Mucosa of descending colon (tissue), 3 donors: Measurements from ENCODE around the gene ZFAND6. TPM values are rescaled to one million over a fixed set of nuclear protein-coding genes. Genes with fewer than 3 reads are reported as not detected.
"Not testable (repeated sequence)": the region's sequence is repeated elsewhere in the genome, so short reads cannot be mapped to it uniquely, and the experiment has no call there.

ENCODE experiments used
- ATAC-seq: fragments of 200-7000 bp; cut with Tn5 transposase; one replicate; pipeline ENCODE4 v1.9.1; 2020; ENCODE audit warnings: mild to moderate bottlenecking, moderate library complexity
- DNase-seq, 3 donors: peaks; one replicate each; pipeline ENCODE4 v3.0.0-alpha.2; 2020
- H3K36me3 ChIP-seq: fragments of 200-600 bp; one replicate; pipeline ENCODE4 v1.8.0; 2021; ENCODE audit warnings: low read depth, mild to moderate bottlenecking
- H3K4me1 ChIP-seq: fragments of 200-600 bp; one replicate; pipeline ENCODE4 v1.8.0; 2021; ENCODE audit warnings: low read depth, mild to moderate bottlenecking
- H3K4me3 ChIP-seq: fragments of 200-600 bp; one replicate; pipeline ENCODE4 v1.8.0; 2021; ENCODE audit warnings: mild to moderate bottlenecking
- H3K9me3 ChIP-seq: fragments of 200-600 bp; one replicate; pipeline ENCODE4 v1.8.0; 2021; ENCODE audit warnings: mild to moderate bottlenecking
- CTCF ChIP-seq: fragments of 200-600 bp; IDR thresholded peaks from one replicate; pipeline ENCODE4 v1.8.0; 2022; ENCODE audit warnings: antibody characterized with exemption, mild to moderate bottlenecking
- intact Hi-C, 2 donors: fragments of 100-400 bp; cut with DNase I in 1 of 2; cut with micrococcal nuclease in 1 of 2; formaldehyde crosslinking; loops; one replicate each; pipeline versions ENCODE4 v1.11.0 to v1.11.1; 2022; cut with DNase I, micrococcal nuclease
- total RNA-seq, 3 donors: library from RNA; stranded (reverse); fragmentation: NEBNext Ultra II Directional in 2 of 3; extraction: Animal tissue kit (Norgen Biotek cat#: 25700) in 2 of 3; gene quantifications; one replicate each; pipeline versions ENCODE4 v1.2.1 to v1.2.4, GENCODE V29; 2021 to 2023
- donor health status: DM: no; HTN: no; CAD: no; lungs with moderate emphysema.
- donor health status: DM: no; HTN: no; CAD: no.
- donor health status: DM: no; HTN: yes; CAD: no.

ZFAND6 gene
- total RNA-seq, 3 donors from 2014 or later: 73.0 to 83.3 (median 76.5) TPM

- intact Hi-C loops: no loop called here
- H3K4me3 ChIP-seq: no peak overlapping the region
- H3K9me3 ChIP-seq: no peaks in the 10 kb centered on the region
- no peaks in the 10 kb centered on the region for H3K36me3 ChIP-seq
- no peak for DNase-seq
- ATAC-seq: no peak
- H3K4me1 ChIP-seq: no peaks in the 10 kb centered on the region
- no peak for TF ChIP-seq CTCF
Observed at GRCh38 chr15:80041494-80042253, 17.8 kb upstream of the ZFAND6 start.

- H3K4me1 ChIP-seq: no peaks in the 10 kb centered on the region
- no peaks in the 10 kb centered on the region for H3K9me3 ChIP-seq
- TF ChIP-seq CTCF: no peak
- intact Hi-C loops: no loop called here
- DNase-seq (no peak), ATAC-seq (no peak)
- H3K36me3 ChIP-seq: no peaks in the 10 kb centered on the region
- H3K4me3 ChIP-seq: no peak overlapping the region
Observed at GRCh38 chr15:80042568-80042967, 16.9 kb upstream of the ZFAND6 start.

- H3K4me1 ChIP-seq, DNase-seq, H3K9me3 ChIP-seq, H3K4me3 ChIP-seq, ATAC-seq, intact Hi-C loops, H3K36me3 ChIP-seq: not testable (repeated sequence)
Observed at GRCh38 chr15:80045219-80045618, 14.3 kb upstream of the ZFAND6 start.

GRCh38 chr15:80049046-80049445 is 10.4 kb upstream of the ZFAND6 start:
- Histone ChIP-seq H3K36me3 (no peaks in the 10 kb centered on the region), H3K4me1 (no peaks in the 10 kb centered on the region), H3K4me3 (no peak overlapping the region), H3K9me3 (no peaks in the 10 kb centered on the region)
- intact Hi-C loops: no loop called here
- ATAC-seq: no peak
- DNase-seq: no peak
- no peak for TF ChIP-seq CTCF

GRCh38 chr15:80052597-80053304 is 6.7 kb upstream of the ZFAND6 start:
- Histone ChIP-seq H3K4me1 (no peaks in the 10 kb centered on the region), H3K4me3 (no peak overlapping the region), H3K36me3 (no peaks in the 10 kb centered on the region), H3K9me3 (no peaks in the 10 kb centered on the region)
- ATAC-seq (no peak), DNase-seq (no peak)
- intact Hi-C loops: no loop called here
- no peak for TF ChIP-seq CTCF

GRCh38 chr15:80055933-80056332 is 3.5 kb upstream of the ZFAND6 start:
- Histone ChIP-seq H3K4me1 (peaks cover 10% of the 10 kb centered on the region), H3K9me3 (no peaks in the 10 kb centered on the region), H3K36me3 (peaks cover 3% of the 10 kb centered on the region), H3K4me3 (no peak overlapping the region)
- DNase-seq (no peak), ATAC-seq (no peak)
- TF ChIP-seq CTCF: no peak
- intact Hi-C loops: no loop called here
